HG02642 (cell line): ENCODE data around the gene CTNNA1.
"Not testable (repeated sequence)": the region's sequence is repeated elsewhere in the genome, so short reads cannot be mapped to it uniquely, and the experiment has no call there.

ENCODE experiments used
- ATAC-seq: cut with Tn5 transposase; IDR thresholded peaks from one replicate; pipeline ENCODE4 v1.9.1; 2021; ENCODE audit warnings: mild to moderate bottlenecking; ENCODE audit not compliant: unreplicated experiment, poor library complexity

The CTNNA1 gene

GRCh38 chr5:138921362-138921761, 168.1 kb downstream of the CTNNA1 start:
- ATAC-seq, result not testable (repeated sequence)

GRCh38 chr5:138922494-138922893, 169.3 kb downstream of the CTNNA1 start:
- ATAC-seq, result no peak

GRCh38 chr5:138925090-138925635, 171.9 kb downstream of the CTNNA1 start:
- no peak for ATAC-seq

GRCh38 chr5:138926257-138926656, 173.0 kb downstream of the CTNNA1 start:
- ATAC-seq, result no peak

- ATAC-seq, result no peak
Observed at GRCh38 chr5:138926688-138927448, 173.6 kb downstream of the CTNNA1 start.

GRCh38 chr5:138927544-138927943, 174.3 kb downstream of the CTNNA1 start:
- ATAC-seq, result no peak

GRCh38 chr5:138927979-138928378, 174.8 kb downstream of the CTNNA1 start:
- ATAC-seq, result no peak

- no peak for ATAC-seq
Observed at GRCh38 chr5:138929571-138929955, 176.3 kb downstream of the CTNNA1 start.

- no peak for ATAC-seq
Observed at GRCh38 chr5:138930371-138931097, 177.3 kb downstream of the CTNNA1 start.

- ATAC-seq, result no peak
Observed at GRCh38 chr5:138932171-138932810, 179.1 kb downstream of the CTNNA1 start.

- ATAC-seq, result no peak
Observed at GRCh38 chr5:138933522-138934290, 180.5 kb downstream of the CTNNA1 start.

- no peak for ATAC-seq
Observed at GRCh38 chr5:138934971-138935370, 181.7 kb downstream of the CTNNA1 start.

- no peak for ATAC-seq
Observed at GRCh38 chr5:138935466-138935865, 182.2 kb downstream of the CTNNA1 start.

GRCh38 chr5:138936225-138936967, 183.2 kb downstream of the CTNNA1 start:
- ATAC-seq, result no peak

GRCh38 chr5:138936968-138937345, 183.7 kb downstream of the CTNNA1 start:
- ATAC-seq, result no peak

GRCh38 chr5:138937392-138938387, 184.5 kb downstream of the CTNNA1 start:
- ATAC-seq, result no peak

- no peak for ATAC-seq
Observed at GRCh38 chr5:138938526-138938925, 185.3 kb downstream of the CTNNA1 start.

- ATAC-seq, result no peak
Observed at GRCh38 chr5:138942066-138942465, 188.8 kb downstream of the CTNNA1 start.
